KMS-11 (cell line): Measurements from ENCODE around the gene TRIM66.
"Not testable (repeated sequence)": the region's sequence is repeated elsewhere in the genome, so short reads cannot be mapped to it uniquely, and the experiment has no call there.

Experiments
- H2AFZ ChIP-seq: fragments of 200-600 bp; sonication (generic); 2 replicates; pipeline ENCODE4 v1.6.1; 2016; ENCODE audit warnings: antibody characterized with exemption, mixed run types, low read depth
- H3K27ac ChIP-seq: fragments of 200-600 bp; sonication (generic); 2 replicates; pipeline ENCODE4 v1.6.1; 2016; ENCODE audit warnings: mild to moderate bottlenecking, mixed run types
- H3K27me3 ChIP-seq: fragments of 200-600 bp; sonication (generic); 2 replicates; pipeline ENCODE4 v1.6.1; 2017; ENCODE audit warnings: mild to moderate bottlenecking, low read depth, mixed run types, moderate library complexity; ENCODE audit not compliant: insufficient read depth
- H3K36me3 ChIP-seq: fragments of 200-600 bp; sonication (generic); 2 replicates; pipeline ENCODE4 v1.6.1; 2017; ENCODE audit warnings: mild to moderate bottlenecking, mixed run types; ENCODE audit not compliant: insufficient read depth
- H3K4me1 ChIP-seq: fragments of 200-600 bp; sonication (generic); 2 replicates; pipeline ENCODE4 v1.6.1; 2016; ENCODE audit warnings: mild to moderate bottlenecking, low read depth, mixed run types; ENCODE audit not compliant: poor library complexity, severe bottlenecking
- H3K4me2 ChIP-seq: fragments of 200-600 bp; sonication (generic); 2 replicates; pipeline ENCODE4 v1.7.0; 2016; ENCODE audit warnings: mild to moderate bottlenecking, mixed run types
- H3K4me3 ChIP-seq: fragments of 200-600 bp; sonication (generic); IDR thresholded peaks from 2 replicates; pipeline ENCODE4 v1.6.1; 2017; ENCODE audit warnings: low read depth, low read length, mixed read lengths; ENCODE audit not compliant: insufficient read depth
- H3K79me2 ChIP-seq: fragments of 200-600 bp; sonication (generic); 2 replicates; pipeline ENCODE4 v1.6.1; 2016; ENCODE audit warnings: low read depth, mixed run types; ENCODE audit not compliant: insufficient read depth
- H3K9ac ChIP-seq: fragments of 200-600 bp; sonication (generic); 2 replicates; pipeline ENCODE4 v1.6.1; 2016; ENCODE audit warnings: mild to moderate bottlenecking, mixed run types
- H4K20me1 ChIP-seq: fragments of 200-600 bp; sonication (generic); 2 replicates; pipeline ENCODE4 v1.6.1; 2016; ENCODE audit warnings: mild to moderate bottlenecking, mixed run types; ENCODE audit not compliant: insufficient read depth
- TF ChIP-seq, protein P1 (sequence below): fragments of 200-600 bp; sonication (generic); conservative IDR thresholded peaks from 2 replicates; pipeline ENCODE4 v1.6.1; 2017; ENCODE audit warnings: low read depth, mild to moderate bottlenecking, antibody characterized with exemption, low read length, moderate library complexity, mixed read lengths

Gene TRIM66

DNA sequence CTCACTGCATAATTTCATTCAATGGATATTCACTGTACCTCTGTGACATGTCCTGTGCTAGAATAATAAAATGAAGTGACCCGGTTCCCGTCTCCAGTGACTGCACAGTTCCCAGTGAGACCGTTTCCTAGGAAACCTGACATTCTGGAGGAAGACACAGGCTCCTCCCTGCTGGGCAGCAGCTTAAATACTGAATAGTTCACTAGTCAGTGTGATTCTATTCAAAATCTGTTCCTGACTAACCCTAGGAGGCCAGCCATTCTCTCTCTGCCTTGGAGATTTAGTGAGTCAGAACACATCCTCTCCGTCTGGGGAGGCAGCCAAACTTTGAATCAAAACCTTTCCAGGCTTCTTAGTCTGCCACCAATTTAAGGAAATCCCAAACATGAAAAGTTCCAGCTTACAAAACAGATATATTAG is 11.3 kb downstream of the TRIM66 start:
- TF ChIP-seq, protein P1, sequence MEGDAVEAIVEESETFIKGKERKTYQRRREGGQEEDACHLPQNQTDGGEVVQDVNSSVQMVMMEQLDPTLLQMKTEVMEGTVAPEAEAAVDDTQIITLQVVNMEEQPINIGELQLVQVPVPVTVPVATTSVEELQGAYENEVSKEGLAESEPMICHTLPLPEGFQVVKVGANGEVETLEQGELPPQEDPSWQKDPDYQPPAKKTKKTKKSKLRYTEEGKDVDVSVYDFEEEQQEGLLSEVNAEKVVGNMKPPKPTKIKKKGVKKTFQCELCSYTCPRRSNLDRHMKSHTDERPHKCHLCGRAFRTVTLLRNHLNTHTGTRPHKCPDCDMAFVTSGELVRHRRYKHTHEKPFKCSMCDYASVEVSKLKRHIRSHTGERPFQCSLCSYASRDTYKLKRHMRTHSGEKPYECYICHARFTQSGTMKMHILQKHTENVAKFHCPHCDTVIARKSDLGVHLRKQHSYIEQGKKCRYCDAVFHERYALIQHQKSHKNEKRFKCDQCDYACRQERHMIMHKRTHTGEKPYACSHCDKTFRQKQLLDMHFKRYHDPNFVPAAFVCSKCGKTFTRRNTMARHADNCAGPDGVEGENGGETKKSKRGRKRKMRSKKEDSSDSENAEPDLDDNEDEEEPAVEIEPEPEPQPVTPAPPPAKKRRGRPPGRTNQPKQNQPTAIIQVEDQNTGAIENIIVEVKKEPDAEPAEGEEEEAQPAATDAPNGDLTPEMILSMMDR: no peak
- Histone ChIP-seq H4K20me1 (no peaks in the 10 kb centered on the region), H3K27ac (no peak overlapping the region), H2AFZ (no peak overlapping the region), H3K79me2 (no peaks in the 10 kb centered on the region), H3K9ac (no peak overlapping the region), H3K4me3 (no peak overlapping the region), H3K4me1 (peaks cover 12% of the 10 kb centered on the region), H3K27me3 (no peaks in the 10 kb centered on the region), H3K4me2 (no peak overlapping the region), H3K36me3 (no peaks in the 10 kb centered on the region)

DNA sequence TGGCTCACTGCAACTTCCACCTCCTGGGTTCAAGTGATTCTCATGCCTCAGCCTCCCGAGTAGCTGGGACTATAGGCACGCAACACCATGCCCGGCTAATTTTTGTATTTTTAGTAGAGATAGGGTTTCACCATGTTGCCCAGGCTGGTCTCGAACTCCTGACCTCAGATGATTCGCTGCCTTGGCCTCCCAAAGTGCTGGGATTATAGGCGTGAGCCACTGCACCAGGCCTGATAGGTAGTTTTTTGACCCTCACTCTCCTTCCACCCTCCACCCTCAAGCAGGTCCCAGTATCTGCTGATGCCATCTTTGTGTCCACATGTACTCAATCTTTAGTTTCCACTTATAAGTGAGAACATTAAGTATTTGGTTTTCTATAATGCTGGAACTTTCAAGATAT is 12.4 kb downstream of the TRIM66 start:
- not testable (repeated sequence) for H3K79me2 ChIP-seq, H3K36me3 ChIP-seq, H3K4me2 ChIP-seq, H3K9ac ChIP-seq, H3K4me3 ChIP-seq, H3K27ac ChIP-seq, H2AFZ ChIP-seq, H4K20me1 ChIP-seq, H3K27me3 ChIP-seq
- H3K4me1 ChIP-seq: peaks cover 12% of the 10 kb centered on the region

DNA sequence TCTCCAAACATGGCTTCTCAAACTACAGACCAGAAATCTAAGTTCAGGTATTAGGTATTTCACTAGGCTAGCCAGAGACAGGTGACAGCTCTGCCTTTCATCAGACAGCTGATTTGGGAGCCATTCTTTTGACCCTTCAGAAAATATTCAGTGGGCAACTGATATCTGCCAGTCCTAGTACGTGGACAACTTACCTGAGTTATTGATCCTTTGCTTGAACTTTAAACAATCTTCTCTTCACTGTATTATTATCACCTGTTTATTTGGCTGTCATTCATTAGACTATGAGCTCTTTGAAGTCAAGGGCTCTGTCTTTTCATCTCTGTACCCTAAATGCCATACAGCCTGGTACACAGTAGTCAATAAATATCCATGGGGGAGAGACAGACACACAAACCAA is 17.2 kb downstream of the TRIM66 start:
- Histone ChIP-seq H3K79me2 (no peaks in the 10 kb centered on the region), H3K27me3 (no peaks in the 10 kb centered on the region), H3K27ac (no peak overlapping the region), H2AFZ (no peak overlapping the region), H3K36me3 (no peaks in the 10 kb centered on the region), H3K4me1 (no peaks in the 10 kb centered on the region), H3K9ac (no peak overlapping the region), H3K4me3 (no peak overlapping the region), H4K20me1 (no peaks in the 10 kb centered on the region), H3K4me2 (no peak overlapping the region)
- TF ChIP-seq, protein P1: no peak

DNA sequence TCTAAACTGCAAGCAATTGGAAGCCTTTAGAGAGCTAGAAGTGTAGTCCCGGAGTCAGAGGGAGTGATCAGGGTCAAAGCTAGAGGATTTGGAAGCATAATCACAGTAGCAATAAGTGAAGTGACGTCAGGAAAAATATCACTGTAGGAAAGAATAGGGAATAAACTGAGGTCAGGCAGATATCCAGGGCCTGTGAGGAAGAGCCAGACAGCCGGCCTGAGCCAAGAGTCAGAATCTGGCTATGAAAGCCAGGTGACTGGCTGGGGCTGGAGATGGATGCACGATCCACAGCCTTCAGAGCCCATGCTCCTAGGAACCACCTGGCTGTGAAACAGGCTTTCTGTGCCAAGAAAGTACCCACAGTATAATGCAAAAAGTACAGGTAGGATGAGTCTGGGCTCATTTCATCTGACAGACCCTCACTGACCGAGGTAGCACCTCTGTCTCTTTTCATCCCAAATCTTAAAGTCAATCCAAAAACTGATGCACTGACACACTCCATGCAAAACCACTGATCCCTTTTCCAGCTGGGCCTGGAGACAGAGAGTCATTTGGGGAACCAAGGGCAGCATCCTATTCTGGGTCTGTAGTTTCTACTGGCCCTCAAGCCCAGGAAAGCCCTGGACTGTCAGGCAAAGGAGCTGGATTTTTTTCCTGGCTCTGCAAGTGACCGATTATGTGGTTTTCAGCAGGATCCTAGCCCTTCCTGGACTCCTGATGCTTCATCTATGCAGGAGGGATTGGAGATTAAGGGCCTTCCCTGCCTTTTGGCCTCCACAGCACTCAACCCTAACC is 21.3 kb downstream of the TRIM66 start:
- H3K4me3 ChIP-seq: no peak overlapping the region
- H3K79me2 ChIP-seq: no peaks in the 10 kb centered on the region
- no peaks in the 10 kb centered on the region for H3K36me3 ChIP-seq
- H4K20me1 ChIP-seq: no peaks in the 10 kb centered on the region
- TF ChIP-seq, protein P1: no peak
- no peak overlapping the region for H3K4me2 ChIP-seq
- no peak overlapping the region for H3K9ac ChIP-seq
- H3K4me1 ChIP-seq: no peaks in the 10 kb centered on the region
- no peaks in the 10 kb centered on the region for H3K27me3 ChIP-seq
- H3K27ac ChIP-seq: no peak overlapping the region
- no peak overlapping the region for H2AFZ ChIP-seq

DNA sequence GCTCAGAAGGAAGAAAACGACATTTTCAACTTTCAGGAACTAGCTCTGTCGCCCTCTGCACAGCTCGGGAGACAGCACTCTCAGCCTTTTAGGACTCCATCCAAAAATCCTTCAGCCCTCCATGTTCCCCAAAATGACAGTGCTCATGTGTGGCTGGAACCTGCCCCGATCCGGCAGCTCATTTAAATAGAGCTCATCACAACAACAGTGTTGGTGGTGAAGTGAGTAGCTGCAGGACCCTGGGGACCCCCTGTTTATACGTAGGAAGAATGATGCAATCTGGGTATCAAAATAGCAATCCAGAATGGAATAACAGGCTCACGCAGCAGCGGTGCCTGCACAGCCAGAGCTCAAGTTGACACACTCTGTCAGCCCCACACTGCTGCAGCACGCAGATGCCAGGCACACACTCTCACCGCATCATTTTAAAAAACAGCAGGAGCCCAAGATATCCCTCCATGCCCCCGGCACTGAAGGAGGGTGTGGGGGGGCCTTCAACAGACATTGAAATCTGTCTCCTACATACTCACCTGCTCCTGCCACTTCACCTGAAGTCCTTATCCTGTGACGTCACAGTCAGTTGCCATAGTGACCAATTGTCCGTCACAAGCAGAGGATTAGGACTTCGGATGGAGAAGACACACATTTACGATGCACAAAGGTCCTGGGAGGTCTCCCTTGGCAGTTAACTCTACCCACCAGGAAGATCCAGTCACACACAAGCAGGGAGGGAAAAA is 24.0 kb downstream of the TRIM66 start:
- Histone ChIP-seq H3K27ac (no peak overlapping the region), H3K4me2 (no peak overlapping the region), H3K9ac (no peak overlapping the region), H3K36me3 (no peaks in the 10 kb centered on the region), H3K79me2 (no peaks in the 10 kb centered on the region), H2AFZ (no peak overlapping the region), H4K20me1 (no peaks in the 10 kb centered on the region), H3K4me3 (no peak overlapping the region), H3K27me3 (no peaks in the 10 kb centered on the region), H3K4me1 (no peaks in the 10 kb centered on the region)
- TF ChIP-seq, protein P1: no peak
